CD14-positive monocyte (primary cell): ENCODE results near the gene ZNF326. TPM values are rescaled to one million over a fixed set of nuclear protein-coding genes. Genes with fewer than 3 reads are reported as not detected.

Experiments used
- DNase-seq, 3 donors: peaks; one replicate each; pipeline ENCODE4 v3.0.0-alpha.2; 2011 to 2022
- H2AFZ ChIP-seq: 2 replicates; pipeline ENCODE4 v1.6.0; 2012; ENCODE audit warnings: mild to moderate bottlenecking, low read depth, low read length, inconsistent platforms; ENCODE audit not compliant: insufficient read depth, poor library complexity, severe bottlenecking
- H3K27ac ChIP-seq, 2 donors: 1 replicate in 1 of 2; 2 replicates in 1 of 2; pipeline ENCODE4 v1.5.1; 2012 to 2013; ENCODE audit warnings: low read length in 2 of 2, control low read depth in 1 of 2, inconsistent platforms in 1 of 2, low read depth in 1 of 2, mild to moderate bottlenecking in 1 of 2
- H3K27me3 ChIP-seq, 2 donors: one replicate each; pipeline versions ENCODE4 v1.6.0 to v1.6.1; 2011 to 2013; ENCODE audit warnings: low read length in 2 of 2; ENCODE audit not compliant: control insufficient read depth in 2 of 2, insufficient read depth in 2 of 2
- H3K36me3 ChIP-seq, 2 donors: replicated peaks in 1 of 2; 1 replicate in 1 of 2; 2 replicates in 1 of 2; pipeline versions ENCODE4 v1.5.1 to v1.6.1; 2012 to 2013; ENCODE audit warnings: low read length in 2 of 2, control low read depth in 1 of 2, inconsistent platforms in 1 of 2, mild to moderate bottlenecking in 1 of 2; ENCODE audit not compliant: insufficient read depth in 2 of 2, control insufficient read depth in 1 of 2
- H3K4me1 ChIP-seq, 2 donors: 1 replicate in 1 of 2; 2 replicates in 1 of 2; pipeline versions ENCODE4 v1.5.1 to v1.6.1; 2012 to 2013; ENCODE audit warnings: low read length in 2 of 2, control low read depth in 1 of 2, inconsistent platforms in 1 of 2, mild to moderate bottlenecking in 1 of 2, moderate library complexity in 1 of 2; ENCODE audit not compliant: insufficient read depth in 2 of 2, control insufficient read depth in 1 of 2
- H3K4me2 ChIP-seq: replicated peaks from 2 replicates; pipeline ENCODE3; 2012; ENCODE audit warnings: low read length, moderate library complexity, mild to moderate bottlenecking; ENCODE audit not compliant: poor library complexity, severe bottlenecking; ENCODE audit errors: extremely low read depth
- H3K4me3 ChIP-seq, 3 experiments: fragments of 200-600 bp in 1 of 3; sonication (generic) in 1 of 3; replicated peaks in 1 of 3; 1 replicate in 2 of 3; 2 replicates in 1 of 3; pipeline ENCODE4 v1.5.1; 2011 to 2013; ENCODE audit warnings: low read length in 3 of 3, mild to moderate bottlenecking in 3 of 3, control low read depth in 2 of 3, low read depth in 2 of 3, inconsistent platforms in 1 of 3, moderate library complexity in 1 of 3
- H3K79me2 ChIP-seq: 2 replicates; pipeline ENCODE4 v1.6.0; 2012; ENCODE audit warnings: mild to moderate bottlenecking, control low read depth, inconsistent platforms, low read length, moderate library complexity; ENCODE audit not compliant: insufficient read depth
- H3K9ac ChIP-seq: 2 replicates; pipeline ENCODE4 v1.6.0; 2017; ENCODE audit warnings: low read length, mild to moderate bottlenecking; ENCODE audit not compliant: insufficient read depth, poor library complexity, severe bottlenecking
- H3K9me3 ChIP-seq, 2 donors: replicated peaks in 1 of 2; 1 replicate in 1 of 2; 2 replicates in 1 of 2; pipeline versions ENCODE4 v1.5.1 to v1.6.1; 2012 to 2013; ENCODE audit warnings: low read length in 2 of 2, control low read depth in 1 of 2; ENCODE audit not compliant: control insufficient read depth in 1 of 2, insufficient read depth in 1 of 2
- H4K20me1 ChIP-seq: 2 replicates; pipeline ENCODE4 v1.6.0; 2012; ENCODE audit warnings: mild to moderate bottlenecking, low read length, control low read depth, moderate library complexity; ENCODE audit not compliant: insufficient read depth
- H3K27ac Mint-ChIP-seq, 7 donors: one replicate each; pipeline ENCODE4 v1.8.0; 2020; ENCODE audit warnings: mild to moderate bottlenecking in 7 of 7, mixed read lengths in 7 of 7, moderate library complexity in 6 of 7, inconsistent platforms in 2 of 7
- H3K27me3 Mint-ChIP-seq, 3 donors: one replicate each; pipeline ENCODE4 v1.8.0; 2021 to 2022; ENCODE audit warnings: low read depth in 3 of 3, mild to moderate bottlenecking in 3 of 3, mixed read lengths in 3 of 3, moderate library complexity in 3 of 3, inconsistent platforms in 1 of 3
- H3K36me3 Mint-ChIP-seq, 2 donors: one replicate each; pipeline ENCODE4 v1.8.0; 2020; ENCODE audit warnings: mixed read lengths in 2 of 2, inconsistent platforms in 1 of 2, mild to moderate bottlenecking in 1 of 2
- H3K4me1 Mint-ChIP-seq: one replicate; pipeline ENCODE4 v1.8.0; 2020; ENCODE audit warnings: mild to moderate bottlenecking, mixed read lengths
- H3K4me3 Mint-ChIP-seq, 2 donors: one replicate each; pipeline ENCODE4 v1.8.0; 2020; ENCODE audit warnings: mild to moderate bottlenecking in 2 of 2, mixed read lengths in 2 of 2, moderate library complexity in 1 of 2
- H3K9me3 Mint-ChIP-seq, 7 donors: one replicate each; pipeline ENCODE4 v1.8.0; 2020 to 2022; ENCODE audit warnings: mixed read lengths in 7 of 7, mild to moderate bottlenecking in 6 of 7, moderate library complexity in 6 of 7, inconsistent platforms in 2 of 7
- CTCF ChIP-seq: fragments of 200-600 bp; IDR thresholded peaks from one replicate; pipeline ENCODE4 v1.8.0; 2022; ENCODE audit warnings: antibody characterized with exemption, mild to moderate bottlenecking
- WGBS: methylation state at CpG from one replicate; pipeline ENCODE4 v1.1.5; 2013; ENCODE audit warnings: missing lambda C conversion rate; ENCODE audit not compliant: insufficient coverage; 5-methylcytosine and 5-hydroxymethylcytosine counted together
- intact Hi-C, 2 donors: fragments of 100-400 bp; cut with micrococcal nuclease; formaldehyde crosslinking; loops; one replicate each; pipeline versions ENCODE4 v1.15.0 to v1.15.1; 2023
- polyA plus RNA-seq, 3 donors: library from polyadenylated mRNA; depleted of rRNA in 1 of 3; unstranded in 2 of 3; stranded (reverse) in 1 of 3; fragments of 300-500 nt in 2 of 3; fragments of >200 nt in 1 of 3; fragmentation: Illumina TruSeq in 2 of 3; gene quantifications; 1 replicate in 2 of 3; 2 replicates in 1 of 3; pipeline ENCODE4 v1.2.3, GENCODE V29; 2012 to 2021

Gene ZNF326
- polyA plus RNA-seq, 3 donors, result 3.8 to 5.0 (median 4.5) TPM

GRCh38 chr1:90039652-90040051 is 44.7 kb downstream of the ZNF326 start:
- H3K27ac ChIP-seq, result no peak overlapping the region
- no peaks in the 10 kb centered on the region for H4K20me1 ChIP-seq
- Mint-ChIP-seq H3K4me1 (no peaks in the 10 kb centered on the region), H3K36me3 (no peaks in the 10 kb centered on the region), H3K9me3 (no peaks in the 10 kb centered on the region), H3K27ac (no peak overlapping the region), H3K4me3 (no peak overlapping the region), H3K27me3 (peaks cover 0 to 2% (median 0%) of the 10 kb centered on the region in 3 donors)
- H3K36me3 ChIP-seq, result no peaks in the 10 kb centered on the region
- 92% methylated on average over 2 of the region's 3 CpGs for WGBS
- H3K4me3 ChIP-seq, result no peak overlapping the region
- H3K9ac ChIP-seq, result no peak overlapping the region
- no peak for DNase-seq
- no peak overlapping the region for H3K4me2 ChIP-seq
- H3K4me1 ChIP-seq, result no peaks in the 10 kb centered on the region
- no peaks in the 10 kb centered on the region for H3K9me3 ChIP-seq
- H3K27me3 ChIP-seq, result no peaks in the 10 kb centered on the region
- no peak overlapping the region for H2AFZ ChIP-seq
- intact Hi-C loops, result no loop called here
- no peaks in the 10 kb centered on the region for H3K79me2 ChIP-seq
- no peak for TF ChIP-seq CTCF

- H3K9me3 ChIP-seq, result no peaks in the 10 kb centered on the region
- TF ChIP-seq CTCF, result no peak
- H3K27me3 Mint-ChIP-seq, result peaks cover 0 to 6% (median 2%) of the 10 kb centered on the region in 3 donors
- H3K4me1 Mint-ChIP-seq, result no peaks in the 10 kb centered on the region
- H2AFZ ChIP-seq, result no peak overlapping the region
- no peaks in the 10 kb centered on the region for H3K36me3 Mint-ChIP-seq
- H3K9ac ChIP-seq, result no peak overlapping the region
- no peaks in the 10 kb centered on the region for H3K79me2 ChIP-seq
- no peak for DNase-seq
- no peak overlapping the region for H3K27ac Mint-ChIP-seq
- H3K4me1 ChIP-seq, result no peaks in the 10 kb centered on the region
- H3K4me3 Mint-ChIP-seq, result no peak overlapping the region
- H3K4me2 ChIP-seq, result no peak overlapping the region
- H3K27ac ChIP-seq, result no peak overlapping the region
- H4K20me1 ChIP-seq, result no peaks in the 10 kb centered on the region
- H3K9me3 Mint-ChIP-seq, result no peaks in the 10 kb centered on the region
- intact Hi-C loops, result no loop called here
- no peaks in the 10 kb centered on the region for H3K27me3 ChIP-seq
- no peaks in the 10 kb centered on the region for H3K36me3 ChIP-seq
- H3K4me3 ChIP-seq, result no peak overlapping the region
- no CpG with 5 or more reads among the region's 4 CpGs for WGBS
Observed at GRCh38 chr1:90043586-90043985, 48.7 kb downstream of the ZNF326 start.
